T-helper 22 cell (primary cell): ENCODE data around the gene CCDC57.

Experiments used
- DNase-seq: peaks from one replicate; pipeline ENCODE4 v3.0.0-alpha.2; 2020; ENCODE audit warnings: low read depth

The CCDC57 gene

DNA sequence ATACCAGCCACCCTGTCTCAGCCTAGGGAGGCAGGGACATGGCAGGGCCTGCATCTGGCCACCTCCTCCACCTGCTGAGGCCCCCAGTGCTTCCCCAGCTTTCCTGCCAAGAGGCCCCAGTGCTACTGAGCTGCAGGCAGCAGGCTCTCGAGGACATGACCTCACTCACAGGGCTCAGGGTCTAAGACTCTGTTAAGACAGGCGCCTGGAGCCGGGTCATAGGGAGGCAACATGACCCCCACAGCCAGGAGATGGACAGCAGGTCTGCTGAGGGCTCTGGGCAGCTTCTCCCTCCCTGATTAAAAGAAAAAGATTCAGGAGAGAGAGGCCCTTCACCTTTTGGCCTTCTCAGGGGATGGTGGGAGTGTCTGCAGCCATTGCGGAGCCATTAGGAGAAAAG, 91.4 kb downstream of the CCDC57 start:
- no peak for DNase-seq

DNA sequence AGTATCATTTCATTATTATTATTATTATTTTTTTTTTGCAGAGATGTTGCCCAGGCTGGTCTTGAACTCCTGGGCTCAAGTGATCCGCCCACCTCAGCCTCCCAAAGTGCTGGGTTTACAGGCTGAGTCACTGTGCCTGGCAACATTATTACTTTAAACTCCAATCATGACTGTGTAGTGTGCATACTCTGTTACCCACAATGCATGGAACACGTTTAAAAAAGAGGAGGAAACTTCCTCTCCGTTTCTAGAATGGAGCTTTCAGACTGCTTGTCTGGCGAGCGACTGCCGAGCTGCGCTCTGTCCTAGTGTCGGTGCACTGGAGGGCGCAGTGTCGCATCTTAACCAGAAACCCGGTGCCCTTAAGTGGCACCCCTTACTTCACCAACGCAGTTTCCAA, 92.5 kb downstream of the CCDC57 start:
- DNase-seq = no peak

DNA sequence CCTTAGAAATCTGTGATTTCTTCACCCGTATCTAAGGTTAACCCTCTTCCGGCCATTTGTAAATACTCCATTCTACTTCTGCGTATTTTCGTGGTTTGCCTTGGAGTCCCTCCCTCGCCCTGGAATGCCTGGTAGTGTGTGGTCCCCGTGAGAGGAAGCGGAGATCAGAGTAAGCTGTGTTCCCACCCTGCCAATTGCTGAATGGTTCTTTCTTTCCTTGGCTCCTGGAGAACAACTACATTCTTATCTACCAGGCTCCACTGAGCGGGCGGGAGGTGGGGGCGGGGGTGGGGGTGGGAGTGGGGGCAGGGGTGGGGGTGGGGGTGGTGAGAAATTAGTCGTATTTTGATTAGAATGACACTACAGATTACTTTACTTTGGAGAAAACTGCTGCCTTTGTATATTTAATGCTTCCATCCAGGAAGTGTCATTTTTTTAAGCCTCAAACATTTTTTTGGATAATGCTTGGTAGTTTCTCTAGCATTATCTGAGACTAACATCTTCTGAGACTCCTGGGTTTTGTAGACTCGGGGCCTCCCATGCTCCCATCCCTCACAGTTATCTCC, 93.7 kb downstream of the CCDC57 start:
- DNase-seq = no peak

DNA sequence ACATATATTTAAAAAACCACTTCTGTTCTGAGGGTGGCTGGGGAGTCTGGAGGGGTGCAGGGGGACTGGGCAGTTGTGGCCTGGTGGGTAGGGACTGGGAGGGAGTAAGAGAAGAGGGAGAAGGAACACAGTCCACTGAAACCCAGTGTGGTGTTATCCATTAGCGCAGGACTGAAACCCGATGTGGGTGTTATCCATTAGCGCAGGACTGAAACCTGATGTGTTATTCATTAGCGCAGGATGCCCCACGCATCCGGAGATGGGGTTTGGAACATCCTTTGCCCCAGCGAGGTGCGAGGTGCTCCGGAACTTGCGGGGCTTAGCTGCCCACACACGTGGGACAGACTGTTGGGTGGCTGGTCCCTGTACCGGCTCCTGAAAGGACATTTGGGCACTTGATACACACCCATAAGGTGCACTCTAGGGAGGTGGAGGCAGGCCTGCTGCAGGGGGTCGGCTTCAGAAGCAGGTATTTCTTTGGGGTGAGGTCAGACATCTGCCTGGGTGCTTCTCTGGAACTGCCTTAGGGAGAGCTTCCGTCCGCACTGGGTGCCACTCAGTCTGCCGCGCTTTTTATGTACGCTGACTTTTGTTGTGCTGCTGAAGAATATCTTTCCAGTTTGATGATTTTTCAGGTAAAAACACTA, 94.4 kb downstream of the CCDC57 start:
- no peak for DNase-seq

DNA sequence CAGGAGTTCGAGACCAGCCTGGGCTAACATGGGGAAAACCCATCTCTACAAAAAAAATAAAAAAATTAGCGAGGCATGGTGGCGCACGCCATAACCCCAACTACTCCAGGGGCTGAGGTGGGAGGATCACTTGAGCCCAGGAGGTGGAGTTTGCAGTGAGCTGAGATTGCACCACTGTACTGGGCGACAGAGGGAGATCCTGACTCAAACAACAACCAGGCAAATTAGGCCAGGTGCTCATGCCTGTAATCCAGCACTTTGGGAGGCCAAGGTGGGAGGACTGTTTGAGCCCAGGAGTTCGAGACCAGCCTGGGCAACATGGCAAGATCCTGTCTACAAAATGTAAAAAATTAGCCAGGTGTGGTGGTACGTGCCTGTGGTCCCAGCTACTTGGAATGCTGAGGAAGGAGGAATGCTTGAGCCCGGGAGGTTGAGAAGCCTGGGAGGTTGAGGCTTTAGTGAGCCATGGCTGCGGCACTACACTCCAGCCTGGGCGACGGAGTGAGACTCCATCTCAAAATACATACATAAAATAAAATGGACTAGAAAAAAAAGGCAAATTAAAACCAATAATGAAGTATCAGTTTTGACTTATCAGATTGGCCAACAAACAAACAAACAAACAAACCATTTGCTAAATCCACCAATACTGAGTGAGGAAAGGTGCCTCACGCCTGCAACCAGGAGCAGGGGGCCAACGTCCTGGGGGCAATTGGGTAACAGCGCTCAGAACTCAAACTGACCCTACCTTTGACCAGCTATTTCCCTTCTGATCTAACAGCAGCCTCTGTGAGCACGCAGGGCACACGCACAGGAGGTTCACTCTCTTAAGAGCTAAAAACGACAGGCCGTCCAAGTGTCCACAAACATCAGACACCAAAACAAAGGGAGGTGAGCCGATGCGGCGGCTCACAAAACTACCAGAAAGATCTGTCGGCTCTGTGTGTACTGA, 95.2 kb downstream of the CCDC57 start:
- no peak for DNase-seq

DNA sequence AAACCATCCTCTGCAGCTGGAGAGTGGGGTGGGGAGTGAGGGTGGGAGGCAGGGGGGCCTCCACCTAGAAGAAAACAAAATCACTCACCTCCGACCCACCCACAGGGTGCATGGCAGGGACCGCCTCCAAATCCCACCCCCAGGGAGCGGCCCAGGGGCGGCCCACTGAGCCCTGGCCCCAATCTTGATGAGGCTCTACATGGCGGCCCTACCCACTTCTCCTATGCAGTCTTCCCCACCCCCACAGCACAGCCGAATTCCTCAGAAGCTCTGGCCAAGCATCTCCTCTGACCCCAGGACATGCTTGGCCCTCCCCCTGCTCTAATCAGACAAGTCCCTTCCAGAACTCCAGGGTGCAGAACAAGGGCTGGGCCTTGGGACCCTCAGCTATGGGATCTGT, 96.4 kb downstream of the CCDC57 start:
- DNase-seq = no peak

DNA sequence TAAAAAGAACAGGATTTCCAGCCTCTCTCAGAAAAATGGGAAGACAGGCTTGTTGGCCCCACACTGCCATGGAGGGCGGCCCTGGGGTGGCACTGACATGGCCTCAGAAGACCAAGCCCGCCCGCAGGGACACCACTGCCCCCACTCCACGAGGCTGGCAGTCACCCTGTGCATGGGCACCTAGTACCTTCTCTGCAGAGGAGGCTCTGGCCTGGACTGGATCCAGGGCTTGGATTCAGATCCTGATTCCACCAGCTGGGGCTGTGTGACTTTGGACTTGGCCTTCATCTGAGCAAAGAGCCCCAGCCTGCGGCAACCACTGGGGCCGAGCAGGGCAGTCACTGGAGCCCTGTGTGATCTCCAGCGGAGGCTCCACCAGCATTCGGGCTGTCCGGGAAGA, 97.8 kb downstream of the CCDC57 start:
- no peak for DNase-seq

DNA sequence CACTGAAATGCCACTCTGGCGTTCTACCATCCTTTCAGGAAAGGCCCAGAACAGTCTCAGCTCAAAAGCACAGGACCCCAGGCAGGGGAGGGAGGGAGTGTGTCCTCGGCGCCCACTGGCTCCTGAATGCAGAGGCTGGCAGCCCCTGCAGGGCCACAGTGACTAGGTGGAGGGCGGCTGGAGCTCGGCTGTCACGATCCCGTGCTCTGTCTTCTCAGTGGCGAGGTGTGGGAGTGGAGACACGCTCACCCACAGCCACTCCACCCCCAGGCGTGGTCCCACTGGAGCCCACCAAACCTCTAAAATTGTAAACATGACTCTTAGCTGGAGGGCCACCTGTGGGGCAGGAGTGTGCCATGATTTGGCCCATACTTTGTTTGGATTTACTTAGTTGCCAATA, 98.2 kb downstream of the CCDC57 start:
- DNase-seq = no peak

DNA sequence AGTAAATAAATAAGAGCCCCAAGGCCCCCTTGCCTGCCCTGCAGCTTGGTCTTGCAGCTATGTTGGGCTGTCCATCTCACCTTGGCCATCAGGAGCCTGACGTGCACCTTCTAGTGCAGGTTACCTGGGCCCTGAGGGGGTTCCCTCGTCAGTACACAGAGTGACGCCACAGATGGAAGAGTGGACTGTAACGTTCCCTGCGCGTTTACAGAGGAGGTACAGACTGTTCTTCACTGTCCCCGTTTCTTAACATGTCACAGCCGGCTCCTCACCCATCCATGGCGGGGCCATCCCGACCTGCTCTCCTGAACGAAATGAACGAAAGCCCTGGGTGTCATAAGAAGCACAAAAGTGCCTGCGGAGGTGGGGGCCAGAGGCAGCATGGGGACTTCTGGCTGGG, 98.7 kb downstream of the CCDC57 start:
- DNase-seq = no peak

DNA sequence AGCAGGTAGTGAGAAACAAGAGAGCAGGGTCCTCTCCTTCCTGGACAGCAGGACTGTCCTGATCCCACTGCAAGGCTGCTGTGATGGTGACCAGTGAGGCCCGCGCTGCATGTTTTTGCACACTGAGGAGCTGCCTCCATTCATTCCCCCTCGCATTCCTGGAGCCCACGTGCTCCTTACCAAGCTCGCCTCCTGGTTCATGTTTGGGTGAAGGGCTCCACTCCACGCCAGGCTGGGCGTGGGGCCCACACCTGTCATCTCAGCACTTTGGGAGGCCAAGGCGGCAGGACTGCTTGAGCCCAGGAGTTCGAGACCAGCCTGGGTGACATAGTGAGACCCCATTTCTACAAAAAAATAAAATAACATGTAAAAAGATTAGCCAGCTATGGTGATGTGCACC, 99.2 kb downstream of the CCDC57 start:
- no peak for DNase-seq

DNA sequence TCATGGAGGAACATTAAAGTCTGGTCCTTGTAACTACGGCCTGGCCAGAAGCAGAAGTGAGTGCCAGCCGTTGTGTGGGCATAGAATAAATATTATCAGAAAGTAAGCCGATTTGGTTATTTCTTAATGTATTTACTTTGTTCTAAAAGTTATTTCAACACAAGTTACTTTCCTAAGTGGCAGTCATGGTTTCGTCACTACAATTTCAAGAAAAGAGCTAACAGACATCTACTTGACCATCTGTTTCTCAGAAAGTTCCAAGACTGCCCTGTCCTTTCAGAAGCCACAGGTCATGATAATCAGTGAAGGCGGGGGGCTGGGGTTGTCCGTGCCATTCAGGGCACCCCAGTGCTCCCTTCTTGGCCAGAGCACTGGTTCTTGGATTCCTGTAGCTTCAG, 99.7 kb downstream of the CCDC57 start:
- no peak for DNase-seq

DNA sequence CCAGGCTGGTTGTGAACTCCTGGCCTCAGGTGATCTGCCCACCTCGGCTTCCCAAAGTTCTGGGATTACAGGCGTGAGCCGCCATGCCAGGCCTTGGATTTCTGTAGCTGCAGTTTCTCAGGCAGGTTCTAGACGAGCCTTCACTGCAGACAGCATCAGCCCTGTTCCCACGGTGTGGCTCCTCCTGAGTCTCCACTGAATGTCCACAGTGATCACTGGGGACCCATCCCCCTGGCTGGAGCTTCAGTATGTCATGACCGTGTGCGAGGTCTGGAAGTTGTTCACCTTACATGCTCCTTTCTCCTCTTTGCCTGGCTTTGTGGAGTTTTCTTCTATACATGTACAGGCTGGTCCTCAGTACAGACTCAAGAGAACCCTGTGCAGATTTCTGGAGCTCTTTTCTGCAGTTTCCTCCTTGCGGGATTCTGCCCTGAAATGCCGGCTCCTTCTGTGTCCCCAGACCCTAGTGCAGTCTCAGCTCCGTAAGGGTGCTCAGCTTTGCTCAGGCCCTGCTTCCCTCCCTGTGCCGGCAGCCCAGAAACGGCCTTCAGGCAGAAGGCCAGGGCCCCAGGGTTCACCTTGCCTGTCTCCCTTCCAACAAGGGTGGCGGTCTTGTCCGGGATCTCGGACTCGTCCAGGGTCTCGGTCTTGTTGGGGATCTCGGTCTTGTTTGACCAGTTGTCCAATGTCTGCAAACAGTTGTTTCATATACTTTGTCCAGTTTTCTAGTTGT, 100.3 kb downstream of the CCDC57 start:
- DNase-seq = no peak

DNA sequence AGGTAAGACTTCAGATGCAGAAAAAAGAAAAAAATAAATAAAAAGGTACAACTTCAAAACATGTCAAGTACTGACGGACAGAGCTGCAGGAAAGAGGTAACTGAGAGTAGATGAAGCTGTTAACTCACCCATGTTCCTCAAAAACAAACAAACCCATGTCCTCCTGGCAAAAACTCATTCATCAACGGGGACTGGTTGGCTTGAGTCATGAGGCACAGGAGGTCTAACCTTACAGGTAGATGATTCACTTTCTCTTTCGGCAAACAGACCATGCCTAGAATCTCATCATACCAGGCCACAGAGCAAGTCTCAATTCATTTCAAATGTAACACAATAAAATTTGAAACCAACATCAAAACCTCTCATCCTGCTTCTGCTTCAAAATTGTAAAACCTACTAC, 102.3 kb downstream of the CCDC57 start:
- DNase-seq = no peak

DNA sequence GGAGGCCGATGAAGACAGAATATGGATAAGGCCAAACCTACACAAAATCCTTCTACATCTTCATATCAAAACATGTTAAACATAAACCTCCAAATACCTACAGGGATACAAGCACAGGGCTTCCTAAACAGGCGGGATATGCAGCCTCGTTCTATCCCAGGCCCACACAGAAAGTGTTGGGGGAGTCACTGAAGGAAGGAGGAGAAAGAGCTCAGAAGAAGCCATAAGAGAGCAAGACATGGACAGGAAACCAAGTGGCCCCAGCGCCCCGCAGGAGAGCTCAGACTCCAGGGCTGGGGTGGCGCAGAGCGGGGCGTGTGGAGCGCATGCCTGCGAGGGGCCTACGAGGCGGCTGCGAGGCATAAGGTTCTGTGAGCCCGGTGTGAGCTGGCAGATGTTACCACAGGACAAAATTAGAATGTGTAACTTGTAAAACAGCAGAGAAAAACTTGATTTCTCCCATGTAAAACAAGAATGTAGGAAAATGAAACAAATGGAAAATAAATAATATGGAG, 103.6 kb downstream of the CCDC57 start:
- no peak for DNase-seq

DNA sequence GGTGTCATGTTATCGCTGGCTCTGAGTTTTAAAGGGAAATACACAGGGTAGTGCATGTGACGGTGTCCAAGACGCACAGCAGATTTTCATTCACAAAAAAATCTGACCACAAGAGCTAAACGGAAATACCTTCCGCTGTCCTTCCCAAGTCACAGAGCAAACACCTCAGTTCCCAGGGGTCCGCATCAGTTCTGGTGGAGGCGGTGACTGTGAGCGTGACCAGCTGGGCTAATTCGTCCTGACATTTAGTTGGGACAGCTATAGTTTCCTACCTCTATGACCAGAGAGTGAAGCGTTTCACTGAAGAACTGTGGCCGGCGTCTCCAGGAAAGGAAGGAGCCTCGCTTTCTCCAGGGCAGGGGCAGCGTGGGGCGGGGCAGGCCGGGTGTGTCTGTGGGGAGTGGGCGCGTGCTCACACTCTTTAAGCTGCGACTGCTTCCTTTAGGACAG, 104.1 kb downstream of the CCDC57 start:
- no peak for DNase-seq

DNA sequence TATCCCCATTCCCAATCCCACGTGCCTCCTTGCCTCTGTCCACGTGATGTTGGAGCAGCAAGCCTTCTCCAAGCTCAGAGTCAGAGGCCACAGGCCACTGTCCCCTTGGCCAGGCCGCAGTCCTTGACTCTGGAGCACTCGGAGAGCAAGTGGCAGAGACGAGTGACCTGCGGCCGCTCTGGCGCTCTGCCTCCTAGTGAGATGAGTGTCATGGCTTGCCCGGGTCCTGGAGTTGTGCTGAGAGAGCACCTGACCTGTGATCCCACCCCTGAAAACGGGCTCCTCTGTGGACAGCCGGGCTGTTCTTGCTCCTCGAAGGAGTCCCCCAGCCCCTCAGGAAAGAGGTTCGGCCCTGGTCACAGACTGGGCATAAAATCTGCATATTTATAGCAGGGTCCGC, 104.6 kb downstream of the CCDC57 start:
- no peak for DNase-seq

DNA sequence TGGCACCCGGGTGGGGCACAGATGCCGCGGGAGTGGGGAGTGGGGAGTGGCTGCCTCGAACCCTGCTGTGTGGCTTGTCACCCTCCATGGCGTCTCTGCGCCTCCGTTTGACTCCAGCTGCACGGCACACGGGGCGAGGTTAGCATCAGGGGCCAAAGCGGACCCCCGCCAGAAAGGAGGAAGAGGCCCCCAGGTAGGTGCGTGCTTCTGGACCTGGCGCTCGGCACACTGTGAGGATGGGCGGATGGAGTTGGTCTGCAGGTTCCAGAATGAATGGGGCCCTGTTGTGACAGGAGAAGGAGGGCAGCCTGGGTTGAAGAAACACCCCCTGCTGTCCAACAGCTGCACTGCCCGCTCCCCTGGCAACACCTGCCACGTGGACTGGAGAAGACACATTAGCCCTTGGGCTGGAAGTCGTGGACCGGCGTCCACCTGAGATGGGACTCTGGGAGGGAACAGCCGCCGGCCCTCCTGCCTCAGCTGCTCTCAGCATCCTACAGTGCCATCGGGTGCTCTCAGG, 105.2 kb downstream of the CCDC57 start:
- DNase-seq = no peak

DNA sequence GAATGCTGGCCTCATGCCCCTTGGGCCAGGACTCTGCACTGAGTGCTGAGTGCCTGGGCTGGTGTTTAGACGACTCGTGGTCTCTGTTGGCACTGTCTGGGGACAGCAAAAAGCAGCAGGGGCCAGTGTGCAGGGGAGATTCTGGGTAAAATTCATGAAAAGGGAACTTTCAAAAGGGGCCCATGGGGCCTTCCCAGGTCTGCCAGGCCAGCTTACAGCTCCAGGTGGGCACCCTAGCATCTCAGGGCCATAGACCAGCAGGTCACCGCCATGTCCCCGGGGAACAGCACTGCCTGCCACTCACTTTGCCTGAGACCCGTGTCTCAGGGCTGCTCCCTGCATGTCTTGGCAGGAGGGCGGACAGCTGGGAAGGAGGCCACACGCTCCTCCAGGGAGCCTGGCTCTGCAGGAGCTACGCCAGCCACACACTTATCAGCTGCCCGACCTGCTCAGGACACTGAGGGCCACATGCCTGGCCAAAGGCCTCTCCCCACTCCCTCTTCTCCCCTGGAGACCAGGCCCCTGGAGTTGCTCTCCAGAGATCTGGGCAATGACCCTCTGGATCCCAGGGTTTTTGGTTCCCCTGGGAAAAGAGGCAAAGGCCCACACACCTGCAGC, 105.8 kb downstream of the CCDC57 start:
- DNase-seq = no peak

DNA sequence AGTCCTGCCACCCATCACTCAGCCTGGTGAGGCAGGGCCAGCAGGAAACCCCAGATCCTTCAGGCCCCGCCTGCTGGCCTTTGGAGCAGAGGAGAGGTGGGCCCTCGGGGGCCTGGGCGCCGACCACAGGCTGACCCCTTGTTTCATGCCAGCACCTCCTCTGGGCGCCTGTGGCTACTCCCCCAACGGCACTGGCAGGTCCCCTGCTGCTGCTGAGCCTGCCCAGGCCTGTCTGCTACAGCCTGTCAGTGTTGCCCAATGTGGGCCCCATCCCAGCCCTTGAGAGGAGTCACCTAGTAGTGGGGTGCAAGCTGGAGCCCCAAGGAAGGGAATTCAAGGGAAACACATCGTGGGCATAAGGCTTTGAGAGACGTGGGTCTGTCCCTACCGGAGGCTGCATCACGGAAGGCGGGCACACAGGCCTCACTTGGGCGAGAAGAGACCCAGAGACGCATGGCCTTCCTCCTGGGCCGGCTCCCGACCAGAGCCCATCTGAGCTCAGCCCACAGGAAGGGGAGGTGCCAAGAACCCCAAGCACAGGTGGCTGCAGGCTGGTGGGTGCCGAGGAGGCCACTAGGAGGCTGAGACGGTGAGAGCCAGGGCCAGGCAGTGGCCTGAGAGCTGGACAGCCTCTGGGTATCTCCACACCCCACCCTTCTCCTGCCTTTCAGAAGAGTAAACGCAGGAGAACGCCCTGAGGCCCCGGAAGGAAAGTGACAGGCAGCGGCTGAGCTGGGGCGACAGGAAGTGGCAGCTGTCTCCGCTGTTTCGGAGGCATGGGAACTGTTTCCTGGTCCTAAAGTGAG, 106.6 kb downstream of the CCDC57 start:
- peak; percentile 30 for DNase-seq

DNA sequence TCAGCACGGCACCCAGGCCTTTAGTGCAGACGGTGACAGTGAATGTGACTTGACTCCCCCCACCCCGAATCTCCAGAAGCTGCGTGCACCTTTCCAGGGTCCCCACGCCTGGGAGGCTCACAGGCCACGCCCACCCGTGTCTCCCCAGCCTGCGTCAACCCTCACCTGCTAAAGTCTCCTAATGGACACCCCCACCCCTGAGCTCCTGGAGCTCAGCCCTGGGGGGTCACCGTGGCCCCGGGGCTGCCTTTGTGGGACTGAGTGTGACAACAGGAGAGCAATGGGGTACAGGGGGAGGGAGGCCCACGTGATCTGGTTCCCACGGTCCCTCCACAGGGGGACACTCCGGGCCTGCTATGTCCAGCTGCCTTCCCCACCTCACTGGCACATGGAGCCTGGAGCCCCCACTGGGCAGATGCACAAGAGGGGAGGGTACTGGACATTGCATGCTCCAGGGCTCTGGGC, 107.2 kb downstream of the CCDC57 start:
- no peak for DNase-seq
